ENCODE results near the gene SRGAP1.

Gene SRGAP1

DNA sequence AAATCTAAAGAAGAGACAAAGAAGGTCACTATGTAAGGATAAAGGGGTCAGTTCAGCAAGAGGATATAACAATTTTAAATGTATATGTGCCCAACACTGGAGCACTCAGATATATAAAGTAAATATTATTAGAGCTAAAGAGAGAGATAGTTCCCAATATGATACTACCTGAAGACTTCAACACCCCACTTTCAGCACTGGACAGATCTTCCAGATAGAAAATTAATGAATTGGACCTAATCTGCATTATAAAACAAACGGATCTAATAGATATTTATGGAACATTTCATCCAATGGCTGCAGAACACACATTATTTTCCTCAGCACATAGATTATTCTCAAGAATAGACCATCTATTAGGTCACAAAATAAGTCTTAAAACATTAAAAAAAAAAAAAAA, 24.1 kb upstream of the SRGAP1 start:
- TF ChIP-seq EZH2 (IDR thresholded peaks at IDR 0.05; ENCODE audit: borderline replicate concordance, low read depth, low read length, severe bottlenecking): no peak
- TF ChIP-seq, protein P1, sequence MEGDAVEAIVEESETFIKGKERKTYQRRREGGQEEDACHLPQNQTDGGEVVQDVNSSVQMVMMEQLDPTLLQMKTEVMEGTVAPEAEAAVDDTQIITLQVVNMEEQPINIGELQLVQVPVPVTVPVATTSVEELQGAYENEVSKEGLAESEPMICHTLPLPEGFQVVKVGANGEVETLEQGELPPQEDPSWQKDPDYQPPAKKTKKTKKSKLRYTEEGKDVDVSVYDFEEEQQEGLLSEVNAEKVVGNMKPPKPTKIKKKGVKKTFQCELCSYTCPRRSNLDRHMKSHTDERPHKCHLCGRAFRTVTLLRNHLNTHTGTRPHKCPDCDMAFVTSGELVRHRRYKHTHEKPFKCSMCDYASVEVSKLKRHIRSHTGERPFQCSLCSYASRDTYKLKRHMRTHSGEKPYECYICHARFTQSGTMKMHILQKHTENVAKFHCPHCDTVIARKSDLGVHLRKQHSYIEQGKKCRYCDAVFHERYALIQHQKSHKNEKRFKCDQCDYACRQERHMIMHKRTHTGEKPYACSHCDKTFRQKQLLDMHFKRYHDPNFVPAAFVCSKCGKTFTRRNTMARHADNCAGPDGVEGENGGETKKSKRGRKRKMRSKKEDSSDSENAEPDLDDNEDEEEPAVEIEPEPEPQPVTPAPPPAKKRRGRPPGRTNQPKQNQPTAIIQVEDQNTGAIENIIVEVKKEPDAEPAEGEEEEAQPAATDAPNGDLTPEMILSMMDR (IDR thresholded peaks at IDR 0.05; ENCODE audit: borderline replicate concordance, extremely low read depth, low read length, poor library complexity, severe bottlenecking): no peak
- ATAC-seq (ENCODE audit: insufficient read depth, low read depth): no peak
- no peaks in the 10 kb centered on the region for H3K4me1 ChIP-seq (ENCODE audit: insufficient read depth, low read length)
- no peak overlapping the region for H3K27ac ChIP-seq (ENCODE audit: low read length)
- no peaks in the 10 kb centered on the region for H4K20me1 ChIP-seq (ENCODE audit: insufficient read depth, low read length)
- H3K4me3 ChIP-seq (ENCODE audit: low read depth in 1 of 2, low read length in 2 of 2): no peak overlapping the region
- peaks cover 5% of the 10 kb centered on the region for H3K27me3 ChIP-seq (ENCODE audit: insufficient read depth, low read length, poor library complexity)
- H3K4me2 ChIP-seq (ENCODE audit: insufficient read depth, low read length): no peak overlapping the region
- no peaks in the 10 kb centered on the region for H3K79me2 ChIP-seq (ENCODE audit: insufficient read depth, low read length)
- no peak overlapping the region for H2AFZ ChIP-seq (ENCODE audit: low read depth, low read length)
- H3K9me3 ChIP-seq (ENCODE audit: insufficient read depth, low read length, severe bottlenecking): no peaks in the 10 kb centered on the region
- H3K36me3 ChIP-seq (ENCODE audit: insufficient read depth, low read length): no peaks in the 10 kb centered on the region
- no peak overlapping the region for H3K9ac ChIP-seq (ENCODE audit: low read depth, low read length)
- DNase-seq: no peak

DNA sequence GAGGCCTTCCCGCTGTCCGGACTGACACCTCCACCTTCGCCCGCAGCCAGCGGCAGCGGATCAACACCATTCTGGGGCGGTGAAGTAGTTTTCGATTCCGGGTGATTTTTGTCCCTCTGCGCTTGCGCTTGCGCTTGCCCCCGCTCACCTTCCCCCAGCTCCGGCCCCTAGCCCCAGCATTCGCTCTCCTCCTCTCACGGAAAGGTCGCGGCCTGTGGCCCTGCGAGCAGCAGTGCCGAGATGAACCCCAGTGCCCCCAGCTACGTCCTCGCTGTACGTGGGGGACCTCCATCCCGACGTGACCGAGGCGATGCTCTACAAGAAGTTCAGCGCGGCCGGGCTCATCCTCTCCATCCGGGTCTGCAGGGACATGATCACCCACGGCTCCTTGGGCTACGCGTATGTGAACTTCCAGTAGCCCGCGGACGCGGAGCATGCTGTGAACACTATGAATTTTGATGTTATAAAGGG, 22.7 kb upstream of the SRGAP1 start:
- Histone ChIP-seq H4K20me1 (ENCODE audit: insufficient read depth, low read length) (no peaks in the 10 kb centered on the region), H2AFZ (ENCODE audit: low read depth, low read length) (no peak overlapping the region), H3K4me2 (ENCODE audit: insufficient read depth, low read length) (no peak overlapping the region), H3K27ac (ENCODE audit: low read length) (no peak overlapping the region), H3K9me3 (ENCODE audit: insufficient read depth, low read length, severe bottlenecking) (no peaks in the 10 kb centered on the region), H3K4me3 (ENCODE audit: low read depth in 1 of 2, low read length in 2 of 2) (no peak overlapping the region), H3K4me1 (ENCODE audit: insufficient read depth, low read length) (no peaks in the 10 kb centered on the region), H3K27me3 (ENCODE audit: insufficient read depth, low read length, poor library complexity) (peaks cover 5% of the 10 kb centered on the region), H3K9ac (ENCODE audit: low read depth, low read length) (no peak overlapping the region), H3K36me3 (ENCODE audit: insufficient read depth, low read length) (no peaks in the 10 kb centered on the region), H3K79me2 (ENCODE audit: insufficient read depth, low read length) (no peaks in the 10 kb centered on the region)
- ATAC-seq (ENCODE audit: insufficient read depth, low read depth): no peak
- DNase-seq: no peak
- TF ChIP-seq, protein P1 (IDR thresholded peaks at IDR 0.05; ENCODE audit: borderline replicate concordance, extremely low read depth, low read length, poor library complexity, severe bottlenecking): no peak
- no peak for TF ChIP-seq EZH2 (IDR thresholded peaks at IDR 0.05; ENCODE audit: borderline replicate concordance, low read depth, low read length, severe bottlenecking)

GRCh38 chr12:63822352-63822751, 22.1 kb upstream of the SRGAP1 start:
- Histone ChIP-seq H3K4me3 (ENCODE audit: low read depth in 1 of 2, low read length in 2 of 2) (no peak overlapping the region), H3K9me3 (ENCODE audit: insufficient read depth, low read length, severe bottlenecking) (no peaks in the 10 kb centered on the region), H3K4me1 (ENCODE audit: insufficient read depth, low read length) (no peaks in the 10 kb centered on the region), H2AFZ (ENCODE audit: low read depth, low read length) (no peak overlapping the region), H4K20me1 (ENCODE audit: insufficient read depth, low read length) (no peaks in the 10 kb centered on the region), H3K27me3 (ENCODE audit: insufficient read depth, low read length, poor library complexity) (peaks cover 5% of the 10 kb centered on the region), H3K9ac (ENCODE audit: low read depth, low read length) (no peak overlapping the region), H3K36me3 (ENCODE audit: insufficient read depth, low read length) (no peaks in the 10 kb centered on the region), H3K79me2 (ENCODE audit: insufficient read depth, low read length) (no peaks in the 10 kb centered on the region), H3K27ac (ENCODE audit: low read length) (no peak overlapping the region), H3K4me2 (ENCODE audit: insufficient read depth, low read length) (no peak overlapping the region)
- ATAC-seq (ENCODE audit: insufficient read depth, low read depth) (no peak), DNase-seq (no peak)
- TF ChIP-seq, protein P1 (IDR thresholded peaks at IDR 0.05; ENCODE audit: borderline replicate concordance, extremely low read depth, low read length, poor library complexity, severe bottlenecking): no peak
- TF ChIP-seq EZH2 (IDR thresholded peaks at IDR 0.05; ENCODE audit: borderline replicate concordance, low read depth, low read length, severe bottlenecking): no peak

GRCh38 chr12:63823040-63823439, 21.5 kb upstream of the SRGAP1 start:
- H2AFZ ChIP-seq (ENCODE audit: low read depth, low read length): no peak overlapping the region
- no peak overlapping the region for H3K9ac ChIP-seq (ENCODE audit: low read depth, low read length)
- no peaks in the 10 kb centered on the region for H3K4me1 ChIP-seq (ENCODE audit: insufficient read depth, low read length)
- no peak overlapping the region for H3K4me3 ChIP-seq (ENCODE audit: low read depth in 1 of 2, low read length in 2 of 2)
- no peaks in the 10 kb centered on the region for H3K79me2 ChIP-seq (ENCODE audit: insufficient read depth, low read length)
- DNase-seq (no peak), ATAC-seq (ENCODE audit: insufficient read depth, low read depth) (no peak)
- H3K36me3 ChIP-seq (ENCODE audit: insufficient read depth, low read length): no peaks in the 10 kb centered on the region
- no peak overlapping the region for H3K4me2 ChIP-seq (ENCODE audit: insufficient read depth, low read length)
- peaks cover 5% of the 10 kb centered on the region for H3K27me3 ChIP-seq (ENCODE audit: insufficient read depth, low read length, poor library complexity)
- H4K20me1 ChIP-seq (ENCODE audit: insufficient read depth, low read length): no peaks in the 10 kb centered on the region
- TF ChIP-seq, protein P1 (IDR thresholded peaks at IDR 0.05; ENCODE audit: borderline replicate concordance, extremely low read depth, low read length, poor library complexity, severe bottlenecking): no peak
- no peak for TF ChIP-seq EZH2 (IDR thresholded peaks at IDR 0.05; ENCODE audit: borderline replicate concordance, low read depth, low read length, severe bottlenecking)
- no peak overlapping the region for H3K27ac ChIP-seq (ENCODE audit: low read length)
- no peaks in the 10 kb centered on the region for H3K9me3 ChIP-seq (ENCODE audit: insufficient read depth, low read length, severe bottlenecking)

Data from DND-41 (cell line).